CD4-positive, alpha-beta T cell treated with Interleukin-21 for 1 hour (primary cell): Measurements from ENCODE around the gene SMS.

Experiments
- DNase-seq: peaks from one replicate; pipeline ENCODE4 v3.0.0-alpha.2; 2020

Gene SMS

DNA sequence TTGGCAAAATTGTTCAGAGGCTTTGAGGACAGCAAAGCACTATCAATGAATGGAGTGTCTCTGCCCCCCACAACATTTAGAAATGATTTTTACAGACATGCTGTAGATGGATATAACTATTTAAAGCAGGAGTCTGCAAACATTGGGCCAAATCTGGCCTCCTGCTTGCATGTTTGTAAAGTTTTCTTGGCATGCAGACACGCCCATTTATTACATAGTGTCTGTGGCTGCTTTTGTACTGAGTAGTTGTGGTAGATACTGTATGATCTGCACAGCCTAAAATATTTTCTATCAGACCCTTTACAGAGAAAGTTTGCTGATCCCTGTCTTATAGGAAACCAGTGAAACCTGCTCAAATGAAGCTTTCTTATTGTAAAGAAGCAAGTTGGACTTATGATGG, 46.1 kb downstream of the SMS start:
- no peak for DNase-seq

DNA sequence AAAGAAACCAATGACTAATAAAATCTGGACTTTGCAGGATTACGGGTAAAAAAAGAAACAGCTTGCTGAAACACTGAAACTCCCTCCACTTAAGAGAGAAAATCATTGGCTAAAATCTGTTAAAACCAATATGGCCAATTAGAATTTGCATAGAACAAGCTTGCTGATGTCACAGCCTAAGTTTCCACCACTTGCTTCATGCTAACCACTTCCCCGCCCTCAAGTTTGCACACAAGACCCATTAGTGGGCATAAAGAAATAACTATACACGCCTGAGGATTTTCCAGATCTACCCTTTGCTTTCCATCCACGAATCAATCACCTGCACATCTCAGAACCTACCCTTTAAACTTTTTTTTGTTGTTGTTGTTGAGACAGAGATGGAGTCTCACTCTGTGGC, 48.9 kb downstream of the SMS start:
- no peak for DNase-seq

DNA sequence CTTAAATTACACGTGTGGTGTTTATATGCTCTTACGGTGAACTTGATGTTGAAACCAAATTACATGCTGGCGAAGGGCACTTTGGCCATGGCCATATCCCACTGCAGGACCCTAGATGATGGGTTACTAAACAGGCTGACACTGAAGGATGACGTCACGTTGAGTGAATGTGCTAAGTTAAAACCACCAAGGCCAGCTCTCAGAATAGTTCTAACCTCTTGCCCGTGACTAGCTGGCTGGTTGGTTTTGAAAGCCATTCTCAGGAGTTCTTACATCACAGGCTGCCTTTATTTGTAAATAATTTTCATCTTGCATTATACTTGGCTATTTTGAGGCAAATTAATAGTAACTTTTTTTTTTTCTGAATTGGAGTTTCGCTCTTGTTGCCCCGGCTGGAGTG, 50.3 kb downstream of the SMS start:
- DNase-seq, result no peak

DNA sequence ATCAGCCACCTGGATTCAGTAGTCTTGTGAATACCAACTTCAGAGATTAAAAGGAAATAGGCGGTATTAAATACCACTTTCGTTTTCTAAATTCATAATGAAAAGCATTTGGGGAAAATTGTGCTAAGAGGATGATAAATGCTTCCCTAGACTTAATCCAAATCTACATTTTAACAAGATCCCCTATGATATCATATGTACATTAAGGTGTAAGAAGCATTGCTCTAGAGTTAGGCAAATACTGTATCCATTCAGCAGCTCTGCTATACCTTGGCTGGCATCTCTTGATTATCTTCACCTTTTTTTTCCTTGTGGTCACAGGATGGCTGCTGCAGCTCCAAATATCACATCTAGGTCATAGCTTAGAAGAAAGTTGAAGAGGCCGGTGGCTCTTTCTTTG, 51.0 kb downstream of the SMS start:
- DNase-seq, result no peak

DNA sequence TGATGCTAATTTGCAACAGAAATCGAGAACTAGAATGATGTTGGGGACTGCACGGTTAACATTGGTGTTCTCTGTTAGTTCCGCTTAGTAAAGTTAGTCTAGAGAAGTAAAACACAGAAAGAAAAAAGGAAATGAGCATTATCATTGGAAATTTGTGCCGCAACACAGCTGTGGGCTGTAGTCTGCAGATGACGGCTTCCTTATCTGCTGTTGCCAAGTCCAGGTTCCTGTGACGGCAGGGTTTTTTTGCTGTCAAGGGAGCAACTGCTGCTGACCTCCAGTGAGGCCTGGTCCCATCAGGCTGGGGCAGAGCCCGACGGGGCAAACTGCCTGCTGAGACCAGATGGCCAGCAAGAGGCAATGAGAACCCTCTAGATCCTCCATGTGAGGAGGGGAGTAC, 52.8 kb downstream of the SMS start:
- DNase-seq, result no peak

DNA sequence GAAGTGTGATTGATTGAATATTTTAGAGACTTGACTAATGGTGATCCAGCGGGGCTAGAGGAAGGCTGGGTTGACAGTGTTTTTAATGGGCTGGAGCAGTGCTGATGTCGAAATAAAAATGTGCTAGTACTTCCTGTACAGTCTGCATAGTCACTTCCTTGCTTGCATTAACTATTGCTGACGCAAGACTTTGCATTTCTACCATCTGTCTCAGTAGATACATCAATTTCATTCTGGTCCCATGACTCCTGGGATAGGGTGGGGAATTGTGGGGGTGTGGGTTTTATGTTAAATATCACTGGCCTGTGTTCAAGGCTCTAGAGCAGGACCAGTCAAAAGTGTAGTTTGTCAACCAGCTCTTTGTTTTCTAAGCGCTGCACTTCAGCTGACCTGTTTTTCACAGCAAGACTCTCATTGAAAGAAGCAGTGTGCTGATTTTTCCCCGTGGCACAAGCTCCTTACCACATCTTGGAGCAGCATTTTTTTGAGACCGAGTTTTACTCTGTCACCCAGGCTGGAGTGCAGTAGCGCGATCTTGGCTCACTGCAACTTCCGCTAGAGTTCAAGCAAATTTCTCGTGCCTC, 56.5 kb downstream of the SMS start:
- DNase-seq, result no peak

DNA sequence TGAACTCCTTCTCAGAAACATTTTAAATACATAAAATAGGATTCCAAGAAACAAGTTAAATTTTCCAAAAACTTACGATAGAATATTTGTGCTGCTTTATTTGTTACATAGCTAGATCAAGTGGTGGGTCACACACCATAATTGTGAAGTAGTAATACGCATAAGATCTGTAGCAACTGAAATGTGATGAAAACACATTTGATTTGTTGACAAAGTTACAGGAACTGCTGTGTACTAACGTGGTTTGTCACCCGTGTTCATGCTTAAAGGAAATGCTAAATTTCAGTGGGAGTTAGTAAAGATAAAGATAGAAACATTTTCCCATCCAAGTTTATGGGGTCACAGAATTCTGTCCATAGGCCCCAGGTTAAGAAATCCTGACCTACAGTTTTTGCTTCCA, 57.5 kb downstream of the SMS start:
- no peak for DNase-seq

DNA sequence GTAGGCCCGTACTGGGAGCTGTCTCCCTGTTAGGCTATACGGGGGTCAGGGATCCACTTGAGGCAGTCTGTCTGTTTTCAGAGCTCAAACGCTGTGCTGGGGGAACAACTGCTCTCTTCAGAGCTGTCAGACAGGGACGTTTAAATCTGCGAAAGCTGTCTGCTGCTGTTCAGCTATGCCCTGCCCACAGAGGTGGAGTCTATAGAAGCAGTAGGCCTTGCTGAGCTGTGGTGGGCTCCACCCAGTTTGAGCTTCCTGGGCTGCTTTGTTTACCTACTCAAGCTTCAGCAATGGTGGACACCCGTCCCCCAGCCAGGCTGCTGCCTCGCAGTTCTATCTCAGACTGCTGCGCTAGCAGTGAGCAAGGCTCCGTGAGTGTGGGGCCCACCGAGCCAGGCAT, 64.4 kb downstream of the SMS start:
- DNase-seq, result no peak

DNA sequence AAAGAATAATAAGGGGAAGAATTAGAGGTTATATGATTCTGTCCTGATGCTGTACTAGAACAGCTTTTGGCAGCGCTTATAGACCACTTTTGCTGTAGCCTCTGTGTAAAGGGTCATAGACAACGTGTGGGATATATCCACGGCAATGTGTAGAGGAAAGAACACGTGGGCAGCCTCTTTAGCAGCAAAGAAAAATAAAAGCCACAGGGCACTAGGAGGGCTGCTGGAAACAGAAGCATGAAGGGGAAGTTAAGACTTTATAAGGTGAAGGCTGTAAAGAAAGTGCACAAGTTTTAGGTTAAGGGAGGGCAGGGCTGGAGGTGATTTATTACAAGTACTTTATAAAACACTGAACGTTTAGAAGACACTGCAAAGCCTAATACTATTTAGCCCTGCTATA, 71.5 kb downstream of the SMS start:
- DNase-seq, result no peak

DNA sequence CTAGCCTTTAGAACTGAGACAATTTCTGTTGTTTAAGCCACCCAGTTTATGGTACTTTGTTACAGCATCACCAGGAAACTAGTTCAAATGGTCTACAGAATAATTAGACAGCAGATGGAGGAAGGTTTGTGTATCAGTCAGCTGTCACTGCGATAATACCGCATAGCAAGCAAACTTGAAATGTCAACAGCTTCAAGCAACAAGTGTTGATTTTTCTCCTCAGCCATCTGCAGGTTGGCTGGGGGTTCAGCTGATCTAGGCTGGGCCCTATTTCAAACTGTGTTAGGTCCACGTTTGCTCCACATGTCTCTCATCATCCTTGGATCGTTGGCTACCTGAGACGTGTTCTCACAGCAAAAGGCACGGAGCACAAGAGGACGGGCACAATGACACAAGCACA, 72.4 kb downstream of the SMS start:
- DNase-seq, result no peak

DNA sequence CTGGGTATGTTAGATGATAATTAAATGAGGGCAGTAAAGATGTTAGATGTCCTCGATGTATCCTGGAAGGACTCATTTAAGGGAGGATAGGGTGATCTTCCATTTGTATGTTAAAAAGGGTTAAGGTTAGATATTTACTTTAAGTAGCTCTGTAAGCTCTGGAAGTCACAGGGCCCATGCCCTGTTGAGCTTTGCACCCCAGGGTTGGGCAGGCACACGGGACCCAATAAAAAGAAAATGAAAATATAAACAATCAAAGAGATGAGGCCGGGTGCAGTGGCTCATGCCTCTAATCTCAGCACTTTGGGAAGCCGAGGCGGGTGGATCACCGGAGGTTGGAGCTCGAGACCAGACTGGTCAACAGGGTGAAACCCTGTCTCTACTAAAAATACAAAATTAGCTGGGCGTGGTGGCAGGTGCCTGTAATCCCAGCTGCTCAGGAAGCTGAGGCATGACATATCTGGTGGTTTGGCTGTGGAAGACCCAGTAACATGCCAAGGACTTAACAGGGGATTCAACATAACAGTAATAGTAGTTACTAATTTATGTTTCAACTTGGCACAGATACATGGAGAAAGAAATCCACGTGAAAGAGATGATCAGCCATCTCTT, 74.7 kb downstream of the SMS start:
- no peak for DNase-seq

DNA sequence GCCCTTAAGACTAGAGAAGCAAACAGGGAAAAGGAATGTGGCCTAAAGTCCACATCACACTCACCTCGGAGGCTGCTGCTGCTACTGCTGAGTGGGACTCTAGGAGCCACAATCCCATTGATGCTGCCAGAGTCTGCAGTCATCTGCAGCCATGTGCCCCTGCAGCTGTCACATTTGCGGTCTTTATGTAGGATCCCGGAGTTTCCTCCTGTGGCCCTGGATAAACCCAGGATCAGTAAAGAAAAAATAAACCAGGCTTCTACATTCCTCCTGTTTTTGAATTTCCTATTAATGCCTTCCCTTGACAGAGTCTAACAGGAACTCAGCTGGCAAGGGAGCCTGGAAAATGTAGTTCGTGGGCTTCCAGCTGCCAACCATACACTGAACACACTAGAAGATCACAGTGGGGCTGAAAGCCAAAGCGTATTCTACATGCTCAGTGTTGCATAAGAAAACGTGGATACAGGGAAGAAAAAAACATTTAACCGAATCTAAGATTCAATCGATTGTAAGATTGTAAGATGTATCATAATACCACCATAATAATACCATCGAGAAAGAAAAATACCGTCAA, 81.3 kb downstream of the SMS start:
- no peak for DNase-seq

DNA sequence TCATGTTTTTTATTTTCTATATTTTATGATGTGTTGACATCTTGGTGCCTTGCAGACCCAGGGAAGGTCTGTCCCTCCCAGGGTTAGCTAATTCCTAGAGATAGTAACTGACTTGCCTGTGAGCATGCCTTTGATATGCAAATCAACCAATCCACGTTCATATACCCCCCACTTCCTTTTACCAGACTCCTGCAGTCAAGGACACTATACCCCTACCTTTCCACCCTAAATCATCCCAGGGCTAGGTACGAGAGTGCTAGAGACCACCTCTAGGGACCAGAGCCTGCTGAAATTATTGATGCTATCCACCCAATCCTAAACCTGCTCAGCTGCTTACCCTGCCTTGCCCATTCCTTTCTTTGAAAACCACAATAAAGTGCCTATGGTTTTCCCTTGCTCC, 84.1 kb downstream of the SMS start:
- no peak for DNase-seq

DNA sequence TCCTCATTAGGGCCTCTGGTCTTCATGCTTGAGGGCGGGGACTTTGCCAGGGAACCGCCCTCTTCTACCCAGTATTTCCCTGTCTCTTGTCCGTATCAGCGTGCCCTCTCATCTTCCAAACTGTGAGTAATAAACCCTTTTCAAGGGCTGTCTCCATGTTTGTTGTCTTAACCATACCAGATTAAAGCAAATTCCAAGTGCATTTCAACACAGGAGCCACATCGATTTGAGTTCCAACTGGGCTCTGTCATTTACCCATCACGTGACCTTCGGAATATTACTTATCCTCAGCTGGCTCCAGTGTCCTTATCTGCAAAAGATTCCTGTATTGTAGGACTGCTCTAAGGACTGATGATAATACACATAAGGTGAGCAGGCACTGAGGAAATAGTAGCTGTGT, 85.2 kb downstream of the SMS start:
- DNase-seq, result no peak

DNA sequence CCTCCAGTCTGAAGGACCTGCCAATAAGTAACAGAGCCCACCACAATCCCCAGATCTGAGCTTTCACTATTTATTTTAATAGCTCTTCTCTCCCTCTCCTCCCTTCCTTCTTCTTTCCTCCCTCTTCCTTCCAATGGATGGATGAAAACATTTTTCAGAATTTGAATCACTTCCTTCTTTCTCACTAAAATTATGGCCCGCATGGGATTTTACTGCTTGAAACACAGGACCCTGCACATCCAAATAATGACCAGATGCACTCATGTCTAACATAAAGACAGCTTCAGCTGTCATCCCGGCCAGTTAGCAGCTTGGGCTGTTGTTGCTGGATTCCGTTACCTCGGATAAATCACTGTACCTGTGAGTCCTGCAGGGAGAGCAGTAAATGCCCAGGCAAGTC, 86.2 kb downstream of the SMS start:
- DNase-seq, result no peak

DNA sequence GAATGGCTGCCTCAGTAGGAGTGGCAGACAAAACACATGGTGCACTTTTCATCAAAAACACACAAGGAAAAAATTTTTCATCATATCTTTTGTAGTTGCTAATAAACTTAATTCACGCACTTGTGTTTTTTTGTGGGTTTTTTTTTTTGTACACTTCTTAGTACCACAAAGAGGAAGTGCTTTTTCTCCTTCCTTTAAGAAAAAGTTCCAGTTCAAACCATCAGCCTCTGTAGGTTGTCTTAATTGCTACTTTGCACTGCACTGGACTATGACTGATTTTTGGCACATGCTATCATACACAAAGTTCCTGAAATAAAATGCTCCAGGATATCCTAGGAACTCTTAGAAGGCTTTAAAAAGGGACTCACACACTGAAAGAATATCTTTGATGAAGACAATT, 91.6 kb downstream of the SMS start, which contains the start of gene PHEX:
TSS of gene PHEX (plus strand) at position 242 of the 400 bp plus-strand sequence. CDS start 681 bp downstream, outside the sequence.
- no peak for DNase-seq

DNA sequence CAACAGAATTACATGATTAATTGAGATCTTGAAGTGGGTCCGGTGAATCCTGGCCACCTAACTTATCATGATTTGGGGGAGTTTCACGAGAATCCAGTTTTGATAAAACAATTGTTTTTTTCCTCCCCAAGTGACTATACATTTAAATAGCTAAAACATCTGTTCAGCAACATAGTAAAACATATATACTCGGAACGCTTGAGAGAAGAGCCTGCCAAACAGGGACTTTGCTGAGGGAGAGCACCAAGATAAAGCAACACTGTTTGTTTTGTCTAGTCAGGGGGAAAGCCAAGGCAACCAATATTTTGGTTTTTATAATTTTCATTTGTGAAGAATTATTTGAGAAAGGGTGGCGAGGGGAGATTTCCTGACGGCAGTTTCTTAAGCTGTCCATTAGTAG, 92.0 kb downstream of the SMS start:
- no peak for DNase-seq

DNA sequence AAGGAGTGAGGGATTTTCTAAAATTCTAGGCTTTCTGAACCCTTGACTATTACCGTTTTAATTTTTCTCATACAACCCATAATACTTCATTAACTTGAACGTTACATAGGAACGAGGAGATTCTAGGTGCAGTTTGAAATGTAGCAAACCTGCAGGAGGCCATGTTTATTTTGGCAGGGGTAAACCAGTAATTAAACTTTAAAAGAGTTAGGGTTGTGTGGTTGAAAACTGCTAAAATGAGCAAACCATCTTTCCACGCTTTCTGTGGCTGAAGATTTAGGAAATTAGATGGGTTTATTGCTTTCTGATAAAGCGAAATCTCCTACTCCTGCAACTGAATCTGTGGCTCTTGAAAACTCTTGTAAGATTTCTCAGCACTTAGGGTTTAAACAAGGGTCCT, 93.3 kb downstream of the SMS start:
- no peak for DNase-seq

DNA sequence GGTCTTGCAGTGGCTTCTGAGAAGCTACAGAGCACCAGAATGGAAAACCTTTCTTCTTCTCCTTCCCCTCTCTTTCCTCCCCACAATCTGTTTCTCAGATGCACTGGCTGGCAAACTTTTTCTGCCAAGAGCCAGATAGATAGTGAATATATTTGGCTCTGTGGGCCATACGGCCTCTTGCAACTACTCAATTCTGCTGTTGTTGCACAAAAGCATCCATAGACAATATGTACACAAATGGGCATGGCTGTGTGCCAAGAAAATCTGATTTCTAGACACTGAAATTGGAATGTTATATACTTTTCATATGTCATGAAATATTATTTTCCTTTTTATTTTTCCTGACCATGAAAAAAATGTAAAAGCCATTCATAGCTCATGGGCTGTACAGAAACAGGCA, 94.7 kb downstream of the SMS start:
- no peak for DNase-seq

DNA sequence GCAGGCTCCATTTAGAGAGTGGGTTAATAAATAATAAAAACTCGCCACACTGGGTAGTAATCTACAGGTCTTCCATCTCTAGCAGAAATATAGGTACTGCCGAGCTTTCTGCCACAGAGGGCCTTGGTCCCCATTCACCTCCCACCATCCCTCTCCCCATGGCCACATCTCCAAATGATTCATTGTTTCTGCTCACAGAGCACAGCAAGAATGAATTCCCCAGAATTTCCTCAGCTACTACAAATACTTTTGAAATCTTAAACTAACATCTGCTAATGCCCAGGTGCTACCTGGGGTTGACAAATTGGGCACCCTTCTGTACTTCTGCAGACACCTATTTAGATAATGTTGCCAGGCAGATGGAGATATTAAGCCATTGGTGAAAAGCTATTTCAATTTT, 96.7 kb downstream of the SMS start:
- DNase-seq, result no peak

DNA sequence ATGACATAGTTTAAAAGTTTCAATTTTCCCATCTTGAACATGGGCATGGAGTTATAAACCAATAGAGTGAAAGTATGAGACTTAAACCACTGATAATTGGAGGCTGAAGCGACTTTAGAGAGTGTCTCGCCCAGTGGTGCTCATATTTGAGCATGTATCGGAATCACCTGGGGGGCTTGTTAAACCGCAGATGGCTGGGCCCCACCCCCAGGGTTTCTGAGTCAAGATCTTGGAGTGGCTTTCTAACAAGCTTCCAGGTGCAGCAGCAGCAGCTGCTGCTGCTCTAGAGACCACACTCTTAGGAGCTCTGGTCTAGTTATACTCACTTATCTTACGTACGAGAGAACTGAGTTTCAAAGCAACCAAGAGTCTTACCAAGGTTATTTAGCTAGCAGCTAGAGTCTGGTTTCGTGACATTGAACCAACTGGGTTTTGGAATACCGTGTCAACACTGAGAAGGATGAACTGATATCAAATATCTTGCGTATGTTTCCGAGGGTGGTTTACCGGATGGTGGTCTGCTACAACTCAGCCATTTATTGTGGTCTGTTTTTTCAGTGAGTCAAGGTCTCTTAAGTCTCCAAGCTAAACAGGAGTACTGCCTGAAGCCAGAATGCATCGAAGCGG, 97.5 kb downstream of the SMS start:
- no peak for DNase-seq

DNA sequence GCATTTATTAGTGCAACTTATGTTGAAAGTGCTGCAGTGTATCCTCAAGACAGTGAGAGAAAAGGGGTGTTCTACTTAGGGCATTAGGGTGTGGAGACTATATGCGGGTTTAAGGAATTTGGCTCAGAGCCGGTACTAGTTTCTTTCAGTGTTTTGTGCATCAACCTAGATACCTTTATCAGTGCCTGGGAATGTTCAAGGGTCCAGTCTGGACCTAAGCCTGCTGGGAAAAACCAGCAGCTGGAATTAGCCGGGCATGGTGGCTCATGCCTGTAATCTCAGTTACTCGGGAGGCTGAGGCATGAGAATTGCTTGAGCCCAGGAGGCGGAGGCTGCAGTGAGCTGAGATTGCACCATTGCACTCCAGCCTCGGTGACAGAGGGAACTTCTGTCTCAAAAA, 99.0 kb downstream of the SMS start:
- no peak for DNase-seq

DNA sequence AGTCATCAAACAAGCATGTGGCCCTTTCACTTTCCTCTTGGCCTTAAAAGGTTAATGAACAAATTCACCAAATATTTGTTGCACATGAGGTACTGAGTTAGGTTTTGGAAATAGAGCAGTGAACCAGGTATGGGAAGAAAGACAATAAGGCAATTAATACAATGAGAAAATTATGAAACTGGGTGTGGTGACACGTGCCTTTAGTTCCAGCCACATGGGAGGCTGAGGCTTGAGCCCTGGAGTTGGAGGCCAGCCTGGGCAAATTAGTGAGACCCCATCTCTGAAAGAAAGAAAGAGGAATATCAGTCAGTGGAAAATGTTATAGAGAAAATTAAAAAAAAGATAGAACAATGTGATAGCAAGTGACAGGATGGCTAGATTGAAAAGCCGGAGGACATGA, 99.7 kb downstream of the SMS start:
- DNase-seq, result no peak

DNA sequence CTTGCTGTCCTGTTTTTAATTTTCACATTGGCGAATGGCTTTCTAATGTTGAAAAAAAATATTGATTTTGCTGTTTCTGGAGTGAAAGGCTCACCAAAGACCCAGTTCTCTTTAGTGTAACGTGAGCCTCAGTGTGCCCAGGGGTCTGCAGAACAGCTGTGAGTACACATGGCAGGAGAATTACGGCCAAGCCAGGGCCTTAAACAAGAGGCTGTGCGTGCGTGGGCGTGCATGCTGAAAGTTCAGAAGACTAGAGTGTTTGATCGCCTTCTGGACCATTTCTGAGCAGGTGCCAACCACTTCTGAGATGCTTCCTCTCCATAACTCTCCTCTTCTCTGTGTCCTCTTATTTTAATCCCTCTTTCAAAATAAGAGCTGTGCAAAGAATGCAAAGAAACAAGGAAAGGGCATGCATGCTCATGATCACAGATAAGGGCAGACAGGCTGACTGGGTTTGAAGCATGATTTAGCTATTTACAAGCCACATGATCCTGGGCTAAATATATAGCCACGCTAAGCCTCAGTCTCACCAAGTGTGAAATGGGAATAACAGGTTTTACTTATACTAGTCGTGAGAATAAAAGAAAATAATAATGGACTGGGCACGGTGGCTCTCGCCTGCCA, 101.5 kb downstream of the SMS start:
- no peak for DNase-seq
